Stimulated activated CD8-positive, alpha-beta memory T cell treated with anti-CD3 and anti-CD28 coated beads, Interleukin-15, amount 100 ng/mL, for 48 hours (primary cell): ENCODE results near the gene PACRG.

ENCODE experiments used
- DNase-seq, 2 donors: peaks; one replicate each; pipeline ENCODE4 v3.0.0-alpha.2; 2020; ENCODE audit warnings: low read depth in 2 of 2

Gene PACRG

GRCh38 chr6:163285691-163286090 lies 557.9 kb downstream of the PACRG start:
- no peak for DNase-seq

GRCh38 chr6:163287626-163288025 lies 559.9 kb downstream of the PACRG start:
- no peak for DNase-seq

- DNase-seq: no peak
Observed at GRCh38 chr6:163288066-163288465, 560.3 kb downstream of the PACRG start.

- DNase-seq: no peak
Observed at GRCh38 chr6:163288915-163289314, 561.1 kb downstream of the PACRG start.

- no peak for DNase-seq
Observed at GRCh38 chr6:163289447-163289846, 561.7 kb downstream of the PACRG start.

- DNase-seq: no peak
Observed at GRCh38 chr6:163290545-163291274, 562.9 kb downstream of the PACRG start.

GRCh38 chr6:163291622-163292021 lies 563.8 kb downstream of the PACRG start:
- no peak for DNase-seq

GRCh38 chr6:163293286-163293685 lies 565.5 kb downstream of the PACRG start:
- DNase-seq: no peak

- no peak for DNase-seq
Observed at GRCh38 chr6:163294734-163295133, 567.0 kb downstream of the PACRG start.

GRCh38 chr6:163296835-163297519 lies 569.2 kb downstream of the PACRG start:
- no peak for DNase-seq

GRCh38 chr6:163298079-163298830 lies 570.5 kb downstream of the PACRG start:
- no peak for DNase-seq

GRCh38 chr6:163300838-163301237 lies 573.1 kb downstream of the PACRG start:
- DNase-seq: no peak

GRCh38 chr6:163301726-163302635 lies 574.2 kb downstream of the PACRG start:
- no peak for DNase-seq

- DNase-seq: no peak
Observed at GRCh38 chr6:163302747-163303146, 575.0 kb downstream of the PACRG start.

- no peak for DNase-seq
Observed at GRCh38 chr6:163306000-163306399, 578.2 kb downstream of the PACRG start.

- no peak for DNase-seq
Observed at GRCh38 chr6:163308629-163309440, 581.1 kb downstream of the PACRG start.

GRCh38 chr6:163309491-163310026 lies 581.8 kb downstream of the PACRG start:
- no peak for DNase-seq

- no peak for DNase-seq
Observed at GRCh38 chr6:163310096-163310972, 582.6 kb downstream of the PACRG start.

- DNase-seq: no peak
Observed at GRCh38 chr6:163310973-163311383, 583.2 kb downstream of the PACRG start.
